H7 (cell line): ENCODE results near the gene SRGAP2B. TPM values are rescaled to one million over a fixed set of nuclear protein-coding genes. Genes with fewer than 3 reads are reported as not detected.
"Not testable (repeated sequence)": the region's sequence is repeated elsewhere in the genome, so short reads cannot be mapped to it uniquely, and the experiment has no call there.

ENCODE experiments used
- DNase-seq: peaks from one replicate; pipeline ENCODE4 v3.0.0; 2012
- H3K27me3 ChIP-seq: 2 replicates; pipeline ENCODE4 v1.6.0; 2011; ENCODE audit warnings: mild to moderate bottlenecking, low read length; ENCODE audit not compliant: control insufficient read depth, insufficient read depth
- H3K36me3 ChIP-seq: replicated peaks from 2 replicates; pipeline ENCODE4 v1.5.1; 2011; ENCODE audit warnings: low read length; ENCODE audit not compliant: control insufficient read depth, insufficient read depth
- H3K4me3 ChIP-seq: 2 replicates; pipeline ENCODE4 v1.5.1; 2011; ENCODE audit warnings: low read depth, mild to moderate bottlenecking, control low read depth, low read length, moderate library complexity; ENCODE audit not compliant: insufficient read depth
- total RNA-seq: library from RNA; depleted of rRNA; stranded (reverse); fragments of >200 nt; shearing (Covaris generic); gene quantifications from 2 replicates; pipeline ENCODE4 v1.2.3, GENCODE V29; 2014; rRNA removed

The SRGAP2B gene
- 34.5 and 47.0 TPM in 2 replicates for total RNA-seq

GRCh38 chr1:145095284-145096057 is at the start of gene SRGAP2B, which contains the start of gene FAM72D:
SRGAP2B (minus strand) TSS chr1:145095328; CDS start chr1:145092901, 2,427 bp downstream.
FAM72D (plus strand) TSS chr1:145095974; CDS start chr1:145096848, 874 bp downstream.
- not testable (repeated sequence) for H3K36me3 ChIP-seq, H3K27me3 ChIP-seq, DNase-seq
- peak within 1 kb of the TSS; percentile 43 for H3K4me3 ChIP-seq

GRCh38 chr1:145144264-145144913 is 49.3 kb upstream of the SRGAP2B start:
- not testable (repeated sequence) for H3K36me3 ChIP-seq, H3K4me3 ChIP-seq, H3K27me3 ChIP-seq, DNase-seq

DNA sequence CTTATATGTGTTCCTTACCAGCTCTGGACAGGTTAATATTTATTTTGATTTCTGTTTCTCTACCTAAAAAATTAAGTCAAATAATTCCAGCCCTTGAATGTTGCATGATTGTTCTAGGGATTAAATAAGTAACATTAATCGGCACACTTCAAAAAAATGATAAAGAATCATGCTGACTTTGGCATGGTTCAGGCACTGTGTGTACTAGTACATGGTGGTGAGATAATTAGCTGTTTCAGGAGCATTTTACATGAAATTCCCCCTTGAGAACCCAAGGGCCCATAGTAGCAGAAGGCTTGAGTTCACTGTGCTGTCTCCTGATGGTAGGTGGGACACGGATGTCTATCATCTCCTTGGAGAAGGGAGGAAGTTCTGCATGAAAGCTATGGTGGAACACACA is 45.4 kb upstream of the SRGAP2B start:
- H3K36me3 ChIP-seq, DNase-seq, H3K27me3 ChIP-seq, H3K4me3 ChIP-seq: not testable (repeated sequence)

GRCh38 chr1:145134476-145134875 is 39.3 kb upstream of the SRGAP2B start:
- H3K36me3 ChIP-seq, DNase-seq, H3K27me3 ChIP-seq, H3K4me3 ChIP-seq: not testable (repeated sequence)

DNA sequence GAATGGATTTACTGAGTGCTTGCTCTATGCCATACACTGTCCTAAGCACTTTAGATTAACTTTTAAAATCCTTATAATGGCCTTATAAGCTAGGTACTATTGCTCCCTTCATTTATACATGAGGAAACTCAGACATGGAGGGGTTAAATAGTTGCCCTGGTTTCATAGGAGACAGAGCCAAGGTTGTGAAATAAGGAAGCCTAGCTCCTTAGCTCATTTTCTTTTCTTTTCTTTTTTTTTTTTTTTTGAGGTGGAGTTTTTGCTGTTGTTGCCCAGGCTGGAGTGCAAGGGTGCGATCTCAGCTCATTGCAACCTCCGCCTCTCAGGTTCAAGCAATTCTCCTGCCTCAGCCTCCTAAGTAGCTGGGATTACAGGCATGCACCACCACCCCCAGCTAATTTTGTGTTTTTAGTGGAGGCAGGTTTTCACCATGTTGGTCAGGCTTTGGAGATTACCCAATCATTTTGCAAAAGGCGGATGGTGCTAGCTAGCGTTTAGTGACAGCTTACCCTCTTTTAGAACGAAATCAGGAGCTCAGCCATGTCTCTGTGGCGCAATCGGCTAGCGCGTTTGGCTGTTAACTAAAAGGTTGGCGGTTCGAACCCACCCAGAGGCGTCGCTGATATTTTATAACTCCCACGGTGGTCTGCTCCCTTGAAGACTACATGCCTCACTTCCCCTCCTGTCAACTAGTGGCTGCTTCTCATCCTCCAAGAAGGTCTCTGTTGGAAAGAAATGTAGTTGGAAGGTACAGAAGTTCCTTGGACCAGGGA is 33.8 kb upstream of the SRGAP2B start:
- not testable (repeated sequence) for DNase-seq, H3K4me3 ChIP-seq, H3K36me3 ChIP-seq, H3K27me3 ChIP-seq

- H3K27me3 ChIP-seq, H3K4me3 ChIP-seq, DNase-seq: not testable (repeated sequence)
Measured at GRCh38 chr1:145127144-145127543, 32.0 kb upstream of the SRGAP2B start.

DNA sequence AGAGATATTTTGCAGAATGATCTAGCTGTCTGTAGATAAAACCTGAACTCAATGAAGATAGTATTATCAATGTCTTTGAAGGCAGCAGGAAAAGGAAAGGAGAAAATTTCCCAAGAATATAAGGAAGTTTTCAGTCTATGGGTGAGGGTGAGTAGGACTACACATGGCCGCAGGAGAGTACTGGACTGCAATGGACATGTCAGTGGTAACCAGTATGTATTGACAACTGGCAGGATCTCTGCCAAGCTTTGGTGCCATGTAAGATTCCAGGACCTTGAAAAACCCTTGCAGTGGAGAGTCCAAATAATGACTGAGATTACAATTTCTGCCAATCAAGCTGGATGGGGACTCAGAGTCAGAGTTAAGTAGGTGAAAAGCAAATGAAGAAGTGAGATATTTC is 30.0 kb upstream of the SRGAP2B start:
- H3K27me3 ChIP-seq, DNase-seq, H3K36me3 ChIP-seq, H3K4me3 ChIP-seq: not testable (repeated sequence)

More at GRCh38 chr1:145127144-145127543, 32.0 kb upstream of the SRGAP2B start:
- H3K36me3 ChIP-seq: not testable (repeated sequence)

- not testable (repeated sequence) for H3K36me3 ChIP-seq, H3K27me3 ChIP-seq, H3K4me3 ChIP-seq, DNase-seq
Measured at GRCh38 chr1:145123992-145124641, 29.0 kb upstream of the SRGAP2B start.

DNA sequence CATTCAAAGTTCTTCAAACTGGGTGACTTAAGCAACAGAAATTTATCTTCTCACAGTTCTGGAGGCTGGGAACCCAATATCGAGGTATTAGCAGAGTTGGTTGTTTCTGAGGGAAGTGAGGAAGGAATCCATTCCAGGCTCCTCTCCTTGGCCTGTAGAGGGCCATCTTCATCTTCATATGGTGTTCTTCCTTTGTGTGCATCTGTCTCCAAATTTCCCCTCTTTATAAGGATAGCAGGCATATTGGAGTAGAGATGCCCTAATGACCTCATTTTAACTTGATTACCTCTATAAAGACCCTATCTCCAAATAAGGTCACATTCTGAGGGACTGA is 27.9 kb upstream of the SRGAP2B start:
- H3K27me3 ChIP-seq, H3K36me3 ChIP-seq, H3K4me3 ChIP-seq, DNase-seq: not testable (repeated sequence)

GRCh38 chr1:145122344-145123061 is 27.4 kb upstream of the SRGAP2B start:
- H3K36me3 ChIP-seq, H3K27me3 ChIP-seq, H3K4me3 ChIP-seq, DNase-seq: not testable (repeated sequence)

DNA sequence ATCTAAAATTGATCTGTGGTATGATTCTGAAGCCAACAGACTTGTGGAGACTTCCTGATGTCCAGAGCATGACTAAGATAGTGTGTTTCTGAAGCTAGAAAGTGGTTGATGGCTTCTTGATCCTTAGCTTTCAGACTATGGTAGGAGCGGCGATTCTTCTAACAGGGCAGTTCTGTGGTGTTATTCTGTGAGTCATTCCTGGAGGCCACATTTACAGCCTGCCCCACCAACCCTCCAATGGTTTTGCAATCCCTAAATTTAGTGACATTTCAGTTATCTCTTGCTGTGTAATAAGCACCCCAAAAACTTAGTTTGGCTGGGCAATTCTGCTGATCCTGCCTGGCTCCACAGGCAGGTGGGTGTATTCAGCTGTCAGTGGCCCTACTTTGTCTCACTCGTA is 24.7 kb upstream of the SRGAP2B start:
- not testable (repeated sequence) for H3K4me3 ChIP-seq, H3K27me3 ChIP-seq, H3K36me3 ChIP-seq, DNase-seq

DNA sequence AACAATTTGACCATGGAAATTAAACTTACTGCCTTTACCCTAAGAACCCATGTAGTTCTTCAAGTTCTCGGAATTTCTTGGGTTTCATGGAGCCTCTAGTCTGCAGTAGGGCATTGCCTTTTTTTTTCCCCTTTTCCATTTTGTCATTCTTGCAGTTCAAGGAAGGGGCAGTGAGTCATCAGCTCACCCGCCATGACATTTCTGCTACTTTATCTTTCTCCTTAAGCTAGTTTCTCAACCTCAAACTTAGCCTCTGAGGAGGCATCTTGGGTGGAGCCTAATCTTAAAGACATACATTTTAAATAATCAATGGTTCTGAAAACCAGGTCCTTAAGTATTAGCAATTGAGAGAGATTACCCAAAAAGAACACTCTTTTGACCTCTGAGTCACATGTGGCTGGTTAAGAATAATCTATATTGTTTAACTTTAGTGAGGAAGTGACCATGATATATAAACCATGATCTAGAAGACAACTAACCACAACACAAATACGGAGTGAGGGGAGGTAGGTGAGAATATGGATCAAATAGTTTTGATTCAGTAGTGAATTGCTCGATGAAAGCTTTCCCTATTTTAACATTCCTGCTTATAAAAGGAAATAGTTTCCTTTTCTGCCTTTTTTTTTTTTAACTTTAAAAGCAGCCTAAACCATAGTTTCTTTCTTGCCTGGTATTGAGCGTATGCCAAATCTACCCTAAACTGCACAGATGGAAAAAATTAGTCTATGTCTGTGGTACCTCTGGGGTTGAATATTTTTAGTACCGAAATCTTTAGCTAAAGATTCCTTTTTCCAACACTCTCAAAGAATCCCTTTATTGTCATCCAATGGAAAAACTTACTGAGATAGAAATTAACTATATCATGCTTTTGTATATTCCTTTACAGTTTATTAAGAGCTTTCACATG is 20.7 kb upstream of the SRGAP2B start:
- not testable (repeated sequence) for H3K4me3 ChIP-seq, DNase-seq, H3K27me3 ChIP-seq, H3K36me3 ChIP-seq

DNA sequence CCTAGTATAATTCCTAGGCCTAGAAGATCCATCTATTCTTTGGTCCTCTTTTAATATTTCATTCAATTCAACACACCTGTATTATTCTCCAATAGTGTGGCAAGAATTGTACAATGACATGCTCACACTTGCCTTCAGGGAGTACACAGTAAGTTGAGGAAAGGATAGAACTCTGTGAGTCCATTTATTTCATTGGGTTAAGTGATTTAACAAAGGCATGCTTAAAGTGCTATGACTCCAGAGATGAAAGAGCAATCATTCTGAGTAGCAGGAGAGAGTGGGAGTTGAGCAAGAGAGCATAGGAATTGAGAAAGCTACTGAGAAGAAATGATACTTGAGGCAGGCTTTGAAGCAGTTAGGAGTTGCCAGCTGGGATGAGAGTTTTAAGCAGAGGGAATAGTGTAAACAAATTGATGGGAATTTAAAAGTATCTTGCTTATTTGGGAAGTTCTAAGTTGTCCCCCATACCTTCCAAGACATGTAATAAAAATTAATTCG is 19.5 kb upstream of the SRGAP2B start:
- not testable (repeated sequence) for H3K27me3 ChIP-seq, H3K4me3 ChIP-seq, H3K36me3 ChIP-seq, DNase-seq
